Colonic mucosa (tissue), 4 donors: ENCODE results near the gene WDR76. TPM values are rescaled to one million over a fixed set of nuclear protein-coding genes. Genes with fewer than 3 reads are reported as not detected.

ENCODE experiments used
- DNase-seq: peaks from one replicate; pipeline ENCODE4 v3.0.0-alpha.2; 2020
- H3K27ac ChIP-seq: fragments of 200-600 bp; one replicate; pipeline ENCODE4 v1.8.0; 2021
- H3K27me3 ChIP-seq: fragments of 200-600 bp; one replicate; pipeline ENCODE4 v1.8.0; 2021
- H3K36me3 ChIP-seq: fragments of 200-600 bp; one replicate; pipeline ENCODE4 v1.8.0; 2021
- H3K4me1 ChIP-seq: fragments of 200-600 bp; one replicate; pipeline ENCODE4 v1.8.0; 2021; ENCODE audit warnings: mild to moderate bottlenecking
- H3K4me3 ChIP-seq: fragments of 200-600 bp; one replicate; pipeline ENCODE4 v1.8.0; 2021
- H3K9ac ChIP-seq, 2 donors: one replicate each; pipeline ENCODE4 v1.7.0; 2013; ENCODE audit warnings: control low read depth in 2 of 2, low read depth in 2 of 2, low read length in 2 of 2
- H3K9me3 ChIP-seq: fragments of 200-600 bp; one replicate; pipeline ENCODE4 v1.8.0; 2021
- CTCF ChIP-seq: fragments of 200-600 bp; IDR thresholded peaks from one replicate; pipeline ENCODE4 v1.8.0; 2022; ENCODE audit warnings: antibody characterized with exemption, mild to moderate bottlenecking
- intact Hi-C: fragments of 100-400 bp; cut with DNase I; formaldehyde crosslinking; loops from one replicate; pipeline ENCODE4 v1.14.1; 2022
- total RNA-seq, 2 donors: library from RNA; stranded (reverse); fragmentation: NEBNext Ultra II Directional in 1 of 2; extraction: Animal tissue kit (Norgen Biotek cat#: 25700) in 1 of 2; gene quantifications; one replicate each; pipeline ENCODE4 v1.2.1, GENCODE V29; 2021
- donor health status: healthy.
- donor health status: DM: no; HTN: no; CAD: no.
- donor health status: DM: no; HTN: no; CAD: no.

Gene WDR76
- total RNA-seq, 2 donors from 2014 or later = 6.8 to 20.7 TPM

- Histone ChIP-seq H3K27me3 (no peaks in the 10 kb centered on the region), H3K4me3 (no peak overlapping the region), H3K27ac (no peak overlapping the region), H3K9ac (no peak overlapping the region), H3K4me1 (no peaks in the 10 kb centered on the region), H3K9me3 (no peaks in the 10 kb centered on the region), H3K36me3 (no peaks in the 10 kb centered on the region)
- intact Hi-C loops = no loop called here
- DNase-seq = no peak
- no peak for TF ChIP-seq CTCF
These were observed 50.6 kb downstream of the WDR76 start for GRCh38 chr15:43877371-43877770.

DNA sequence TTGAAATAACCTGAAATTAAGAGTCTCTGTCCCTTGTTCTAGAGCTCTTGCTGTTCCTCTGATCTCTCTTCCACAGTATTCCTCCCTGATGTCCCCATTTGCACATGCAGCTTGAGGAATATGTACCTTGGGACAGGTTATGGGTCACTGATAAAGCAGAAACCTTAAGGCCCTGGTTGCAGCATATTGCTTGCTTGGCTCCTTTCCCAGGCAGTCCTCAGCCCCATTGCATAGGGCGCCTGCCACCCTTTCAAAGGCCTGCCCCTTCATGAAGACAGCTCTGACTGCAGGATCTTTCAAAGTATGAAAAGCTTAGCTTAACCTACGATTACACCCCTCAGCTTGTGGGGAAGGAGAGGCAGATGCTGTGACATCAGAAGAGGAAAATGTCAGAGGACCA lies 51.6 kb downstream of the WDR76 start:
- no peaks in the 10 kb centered on the region for H3K27me3 ChIP-seq
- no peaks in the 10 kb centered on the region for H3K9me3 ChIP-seq
- DNase-seq = no peak
- intact Hi-C loops = no loop called here
- H3K27ac ChIP-seq = no peak overlapping the region
- H3K36me3 ChIP-seq = no peaks in the 10 kb centered on the region
- no peak overlapping the region for H3K9ac ChIP-seq
- no peak overlapping the region for H3K4me3 ChIP-seq
- TF ChIP-seq CTCF = no peak
- no peaks in the 10 kb centered on the region for H3K4me1 ChIP-seq

DNA sequence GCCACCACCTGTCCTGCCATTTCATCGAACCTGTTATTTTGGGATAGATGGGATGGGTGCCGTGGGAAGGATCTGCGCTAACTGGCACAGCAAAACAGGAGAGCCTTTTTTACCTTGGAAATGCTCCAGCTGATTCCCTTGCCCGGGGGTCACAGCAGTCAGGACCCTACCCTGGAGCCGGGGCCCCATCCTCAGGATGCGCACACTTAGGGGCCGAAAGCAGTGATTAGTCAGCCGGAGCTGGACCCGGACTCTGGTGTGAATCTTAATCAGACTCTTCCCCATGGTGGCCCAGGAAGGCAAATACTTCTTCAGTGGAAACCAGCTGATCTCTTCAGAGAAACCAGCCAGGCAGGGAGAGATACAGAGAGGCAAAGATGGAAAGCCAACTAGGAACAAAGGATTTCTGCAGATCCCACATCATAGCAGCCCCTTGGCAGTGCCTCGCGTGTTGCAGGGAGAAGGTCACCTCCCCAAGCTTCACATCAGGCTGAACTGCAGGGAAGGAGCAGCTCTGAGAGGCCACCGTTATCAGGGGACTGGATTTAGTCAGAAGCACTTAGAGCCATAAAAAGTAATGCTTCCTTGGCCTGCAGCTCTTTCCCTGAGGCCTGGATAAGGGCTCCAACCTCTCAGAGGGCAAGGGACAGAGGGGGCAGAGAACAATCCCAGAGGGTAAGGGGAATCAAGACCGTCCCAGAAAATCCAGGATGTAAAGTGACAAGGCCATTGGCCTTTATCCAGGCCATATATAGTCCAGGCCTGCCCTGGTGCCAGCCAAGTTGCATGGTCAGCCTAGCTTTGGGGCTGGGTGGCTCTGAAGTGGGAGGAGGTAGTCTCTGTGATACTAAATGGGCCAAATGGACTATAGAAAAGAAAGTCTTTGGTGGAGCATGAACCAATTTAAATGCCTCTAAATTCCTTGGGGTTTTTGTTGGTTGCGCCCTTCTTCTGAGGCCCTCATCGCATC lies 52.9 kb downstream of the WDR76 start:
- TF ChIP-seq CTCF = no peak
- no peak overlapping the region for H3K9ac ChIP-seq
- H3K4me3 ChIP-seq = no peak overlapping the region
- no peaks in the 10 kb centered on the region for H3K36me3 ChIP-seq
- DNase-seq = no peak
- intact Hi-C loops = no loop called here
- H3K9me3 ChIP-seq = no peaks in the 10 kb centered on the region
- H3K27me3 ChIP-seq = no peaks in the 10 kb centered on the region
- no peaks in the 10 kb centered on the region for H3K4me1 ChIP-seq
- H3K27ac ChIP-seq = no peak overlapping the region

DNA sequence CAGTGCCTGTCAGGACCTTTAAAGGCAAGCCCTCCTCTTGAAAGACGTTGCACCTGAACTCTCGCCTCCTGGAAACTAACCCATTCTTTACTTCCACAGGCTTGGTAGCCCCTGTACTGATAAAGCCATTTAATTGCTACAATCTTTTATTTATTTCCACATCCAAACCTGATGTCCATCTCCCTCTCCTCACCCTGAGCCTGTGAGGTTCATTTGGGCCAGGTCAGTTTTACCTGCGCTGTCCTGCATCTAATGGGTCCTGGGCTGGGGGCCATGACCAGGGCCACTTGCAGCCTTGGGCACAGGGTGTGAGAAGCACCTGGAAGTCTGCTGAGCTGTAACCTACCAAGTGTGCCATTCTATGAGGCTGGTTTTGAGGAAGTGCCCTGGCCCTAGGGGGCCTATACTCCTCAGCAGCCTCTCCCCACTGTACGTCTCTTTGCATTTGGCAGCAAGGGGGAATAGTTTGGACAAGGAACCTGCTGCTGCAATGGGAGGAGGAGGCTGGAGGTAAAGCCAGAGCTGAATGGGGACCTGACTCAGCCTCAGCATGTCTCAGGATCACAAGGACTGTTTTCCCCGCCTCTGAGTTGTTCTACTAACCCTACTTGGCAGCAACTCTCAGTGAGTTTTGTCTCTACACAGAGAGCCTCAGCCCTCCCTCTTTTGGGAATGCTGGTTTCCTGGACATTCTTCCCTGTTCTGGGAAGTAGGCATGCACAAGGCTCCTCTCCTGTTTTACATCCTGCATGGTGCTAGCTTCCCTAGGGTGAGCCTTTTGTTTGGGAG lies 53.8 kb downstream of the WDR76 start:
- no peak overlapping the region for H3K9ac ChIP-seq
- TF ChIP-seq CTCF = no peak
- H3K27ac ChIP-seq = no peak overlapping the region
- H3K4me3 ChIP-seq = no peak overlapping the region
- intact Hi-C loops = no loop called here
- no peaks in the 10 kb centered on the region for H3K4me1 ChIP-seq
- H3K9me3 ChIP-seq = no peaks in the 10 kb centered on the region
- no peak for DNase-seq
- H3K27me3 ChIP-seq = no peaks in the 10 kb centered on the region
- H3K36me3 ChIP-seq = no peaks in the 10 kb centered on the region

DNA sequence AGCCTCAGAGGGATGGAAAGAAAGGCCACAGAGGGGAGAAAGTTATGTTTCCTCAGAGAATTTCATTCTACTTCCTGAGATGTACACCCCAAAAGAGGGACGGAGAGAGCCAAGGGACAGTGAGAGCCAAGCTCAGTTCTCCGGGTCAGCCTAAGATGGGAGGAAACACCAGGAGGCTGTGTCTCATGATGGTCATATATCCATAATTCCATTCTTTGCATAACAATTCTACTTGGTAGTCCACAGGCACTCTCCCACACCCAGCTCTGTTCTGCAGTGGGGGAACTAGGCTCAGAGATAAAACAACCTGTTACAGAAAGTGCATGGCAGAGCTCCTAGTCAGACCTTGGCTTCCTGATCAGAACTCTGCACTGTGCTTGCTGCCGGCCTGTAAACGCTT lies 54.4 kb downstream of the WDR76 start:
- no peak for TF ChIP-seq CTCF
- no peak for DNase-seq
- intact Hi-C loops = no loop called here
- H3K27ac ChIP-seq = no peak overlapping the region
- no peaks in the 10 kb centered on the region for H3K36me3 ChIP-seq
- H3K4me1 ChIP-seq = no peaks in the 10 kb centered on the region
- no peak overlapping the region for H3K4me3 ChIP-seq
- no peak overlapping the region for H3K9ac ChIP-seq
- no peaks in the 10 kb centered on the region for H3K27me3 ChIP-seq
- H3K9me3 ChIP-seq = no peaks in the 10 kb centered on the region
